Activated T-cell treated with anti-CD3 and anti-CD28 coated beads for 4 hours (primary cell): ENCODE results near the gene ZNF382.
A peak's percentile ranks its signal among the peaks of the same experiment; 100 is the strongest.
"Not testable (repeated sequence)": the region's sequence is repeated elsewhere in the genome, so short reads cannot be mapped to it uniquely, and the experiment has no call there.

Source experiments
- DNase-seq: peaks from one replicate; pipeline ENCODE4 v3.0.0-alpha.2; 2020

Gene ZNF382

GRCh38 chr19:36605101-36605876, at the start of gene ZNF382:
TSS of gene ZNF382 (plus strand) at chr19:36605313. CDS start at chr19:36609915, 4,602 bp downstream.
- peak; percentile 86 for DNase-seq

GRCh38 chr19:36564391-36564790, 40.7 kb upstream of the ZNF382 start:
- no peak for DNase-seq

- no peak for DNase-seq
Observed at GRCh38 chr19:36572593-36573019, 32.5 kb upstream of the ZNF382 start.

- peak; percentile 75 for DNase-seq
Observed at GRCh38 chr19:36573020-36573894, 31.9 kb upstream of the ZNF382 start, which contains the start of gene ZNF529. TSS of gene ZNF529 (minus strand) at chr19:36573292. CDS start at chr19:36572346, 946 bp downstream.

DNA sequence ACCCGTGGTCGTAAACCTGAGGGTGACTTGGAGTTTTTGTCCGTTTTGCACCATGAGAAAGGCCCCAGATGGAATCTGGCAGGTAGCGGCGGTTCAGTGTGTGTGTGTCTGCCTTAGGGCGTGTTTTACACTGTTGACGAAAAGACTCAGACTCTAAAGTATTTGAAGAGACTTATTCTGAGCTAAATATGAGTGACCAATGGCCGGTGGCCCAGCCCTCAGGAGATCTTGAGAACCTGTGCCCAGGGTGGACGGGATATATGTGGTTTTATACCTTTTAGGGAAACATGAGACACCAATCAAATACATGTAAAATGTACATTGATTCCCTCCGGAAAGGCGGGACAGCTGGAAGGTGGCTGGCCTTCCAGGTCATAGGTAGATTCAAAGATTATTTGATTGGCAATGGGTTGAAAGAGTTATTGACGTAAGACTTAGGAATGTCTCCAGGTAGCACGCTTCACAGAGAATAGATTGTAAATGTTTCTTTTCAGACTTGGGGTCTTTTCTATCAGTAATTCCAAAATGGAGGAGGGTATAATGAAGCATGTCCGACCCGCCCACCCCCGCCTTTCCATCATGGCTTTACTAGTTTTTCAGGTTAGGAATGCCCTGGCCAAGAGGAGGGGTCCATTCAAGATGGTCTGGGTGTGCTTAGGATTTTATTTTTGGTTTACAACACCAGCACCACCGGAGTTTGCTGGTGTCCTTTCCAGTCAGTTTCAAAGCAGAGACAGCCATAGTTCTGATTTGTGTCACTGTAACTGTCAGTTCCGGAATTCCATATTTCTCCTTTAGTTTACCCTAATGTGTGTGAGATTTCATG, 31.0 kb upstream of the ZNF382 start:
- DNase-seq = no peak

- no peak for DNase-seq
Observed at GRCh38 chr19:36574741-36575140, 30.4 kb upstream of the ZNF382 start.

GRCh38 chr19:36577271-36577996, 27.7 kb upstream of the ZNF382 start:
- DNase-seq = no peak

GRCh38 chr19:36579255-36579654, 25.9 kb upstream of the ZNF382 start:
- no peak for DNase-seq

- not testable (repeated sequence) for DNase-seq
Observed at GRCh38 chr19:36602681-36603080, 2.4 kb upstream of the ZNF382 start.

DNA sequence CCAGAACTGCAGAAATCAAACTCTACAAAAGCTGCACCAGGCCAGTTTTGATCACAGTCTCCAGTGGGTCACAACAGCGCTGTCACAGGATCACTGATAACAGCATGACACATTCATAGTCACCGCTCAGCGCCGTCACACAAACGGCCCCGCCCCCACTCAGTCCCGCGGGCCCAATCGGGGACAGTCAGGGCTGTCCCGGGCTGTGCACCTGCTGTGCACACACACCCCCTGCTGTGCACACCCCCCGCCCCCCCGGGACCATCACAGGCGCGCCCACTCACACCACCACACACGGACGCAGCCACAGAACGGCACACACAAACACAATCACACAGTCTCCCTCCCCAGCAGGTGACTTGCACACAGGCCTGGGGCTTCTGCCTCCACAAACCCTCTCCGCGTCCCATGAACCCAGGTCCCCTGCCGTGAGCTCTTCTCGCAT, 435 bp upstream of the ZNF382 start:
- DNase-seq = peak; percentile 85

GRCh38 chr19:36605877-36606478, 865 bp downstream of the ZNF382 start:
- no peak for DNase-seq

- DNase-seq = no peak
Observed at GRCh38 chr19:36627057-36627456, 21.9 kb downstream of the ZNF382 start.

GRCh38 chr19:36635342-36635741, 30.2 kb downstream of the ZNF382 start:
- no peak for DNase-seq

- DNase-seq = no peak
Observed at GRCh38 chr19:36638862-36639510, 33.9 kb downstream of the ZNF382 start.

- no peak for DNase-seq
Observed at GRCh38 chr19:36646746-36647145, 41.6 kb downstream of the ZNF382 start.

DNA sequence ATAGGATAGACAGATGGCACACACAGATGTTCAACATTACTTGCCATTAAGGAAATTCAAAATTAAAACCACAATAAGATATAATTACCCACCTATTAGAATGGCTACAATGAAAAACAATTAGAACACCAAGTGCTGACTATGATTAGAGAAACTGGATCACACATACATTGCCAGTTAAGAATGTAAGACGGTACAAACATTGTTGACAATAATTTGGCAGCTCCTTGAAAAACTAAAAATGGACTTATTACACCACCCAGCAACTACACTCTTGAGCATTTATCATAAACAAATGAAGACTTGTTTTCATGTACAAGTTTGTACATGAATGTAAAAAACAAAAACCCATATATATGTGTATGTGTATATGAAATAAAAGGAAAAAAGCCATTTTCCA, 47.8 kb downstream of the ZNF382 start:
- DNase-seq = no peak

- no peak for DNase-seq
Observed at GRCh38 chr19:36665832-36666231, 60.7 kb downstream of the ZNF382 start.

DNA sequence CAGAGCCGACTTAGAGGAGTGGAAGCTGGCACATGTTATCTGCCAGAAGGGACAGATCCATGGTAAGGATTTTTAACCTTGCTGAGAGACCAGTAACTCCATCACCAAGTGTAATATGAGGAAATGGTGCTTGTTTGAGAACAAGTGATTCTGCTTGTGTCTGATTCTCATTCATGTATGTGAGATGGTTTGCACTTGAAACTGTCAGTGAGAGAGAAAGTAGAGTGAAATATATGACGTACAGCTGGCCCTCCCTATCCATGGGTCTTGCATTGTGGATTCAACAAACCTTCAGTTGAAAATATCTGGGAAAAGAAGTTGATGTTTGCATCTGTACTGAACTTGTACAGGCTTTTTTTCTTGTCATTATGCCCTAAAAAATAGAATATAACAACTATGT, 63.5 kb downstream of the ZNF382 start:
- no peak for DNase-seq

GRCh38 chr19:36672368-36672767, 67.3 kb downstream of the ZNF382 start:
- no peak for DNase-seq

- DNase-seq = no peak
Observed at GRCh38 chr19:36674201-36674600, 69.1 kb downstream of the ZNF382 start.

- no peak for DNase-seq
Observed at GRCh38 chr19:36679455-36679854, 74.3 kb downstream of the ZNF382 start.
